Measurements from ENCODE around the gene RANBP10. TPM values are rescaled to one million over a fixed set of nuclear protein-coding genes. Genes with fewer than 3 reads are reported as not detected.

The RANBP10 gene
- total and polyA plus RNA-seq, 2 donors (not counting 3 experiments of a cell fraction or from before 2014, with no cell fraction given) = 25.6 to 28.8 TPM

DNA sequence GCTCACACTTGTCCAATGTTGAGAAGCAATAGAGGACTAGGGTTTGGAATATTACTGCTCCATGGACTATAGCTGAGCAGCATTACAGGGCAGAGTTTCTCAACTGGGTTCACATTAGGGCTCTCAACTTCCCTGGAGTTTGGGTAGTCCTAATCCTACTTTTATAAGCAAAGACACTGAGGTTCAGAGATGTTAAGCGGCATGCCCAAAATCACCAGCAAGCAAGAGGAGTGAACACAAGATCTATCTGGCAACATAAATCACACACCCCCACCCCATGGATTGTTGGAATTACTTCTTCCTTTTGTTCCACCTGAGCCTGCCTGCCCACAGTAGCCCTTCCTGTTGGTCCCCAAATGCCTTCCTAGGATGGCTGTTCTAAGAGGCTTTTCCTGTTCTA lies 5.5 kb upstream of the RANBP10 start:
- H4K20me1 ChIP-seq (replicated peaks; ENCODE audit: control insufficient read depth, extremely low read depth, insufficient read depth, low read length) = no peaks in the 10 kb centered on the region
- no peak for FAIRE-seq
- no peaks in the 10 kb centered on the region for H3K9me3 ChIP-seq (replicated peaks; ENCODE audit: control insufficient read depth, insufficient read depth, low read length)
- no peaks in the 10 kb centered on the region for H3K36me3 ChIP-seq (ENCODE audit: control insufficient read depth in 2 of 2, extremely low read depth in 1 of 2, insufficient read depth in 2 of 2, low read length in 2 of 2)
- H3K79me2 ChIP-seq (ENCODE audit: control insufficient read depth, insufficient read depth, low read length) = no peaks in the 10 kb centered on the region
- H3K4me2 ChIP-seq (ENCODE audit: insufficient read depth, low read length) = no peak overlapping the region
- H3K27ac ChIP-seq (ENCODE audit: insufficient read depth, low read depth, low read length) = no peak overlapping the region
- no peak overlapping the region for H3K9ac ChIP-seq (replicated peaks; ENCODE audit: extremely low read depth, insufficient read depth, low read length)
- ChIA-PET POLR2A (interaction anchor here (0.7 kb wide), 1 partner anchor 1157 kb away, joined by 5 read pairs; no protein-coding TSS in a partner anchor), CTCF (interaction anchor here (2.4 kb wide), 1 partner anchor 22 kb away, joined by 5 read pairs; no protein-coding TSS in a partner anchor)
- BruUV-seq (replicated peaks) = no TSS peak
- DNase-seq (ENCODE audit: low read depth, low spot score) = no peak
- no peaks in the 10 kb centered on the region for H3K9me1 ChIP-seq (replicated peaks; ENCODE audit: control insufficient read depth, extremely low read depth, insufficient read depth, low read length)
- H3K4me3 ChIP-seq (replicated peaks in 1 of 3; ENCODE audit: insufficient read depth in 1 of 3, low read depth in 1 of 3, low read length in 3 of 3) = no peak overlapping the region
- intact Hi-C loops (cut with micrococcal nuclease) = no loop called here
- no peaks in the 10 kb centered on the region for H3K4me1 ChIP-seq (ENCODE audit: control insufficient read depth, extremely low read depth, insufficient read depth, low read length)
- dilution Hi-C loops (cut with MboI; ENCODE audit: extremely low pct_ligation_motif_present, low sequenced_read_pairs) = no loop called here
- TF ChIP-seq GATA2 (IDR thresholded peaks at IDR 0.05; ENCODE audit: insufficient read depth, insufficient read length, low read depth, low read length) (no peak), POLR2AphosphoS5 (IDR thresholded peaks at IDR 0.05; ENCODE audit: insufficient read depth, low read depth, low read length) (no peak), JUN (IDR thresholded peaks at IDR 0.05; ENCODE audit: borderline replicate concordance, insufficient read depth, insufficient read length, low read depth) (no peak), FOS (IDR thresholded peaks at IDR 0.05; ENCODE audit: borderline replicate concordance, insufficient read depth, low read length) (no peak), POLR2A (IDR thresholded peaks at IDR 0.05; ENCODE audit: low read depth, low read length) (no peak), MYC (IDR thresholded peaks at IDR 0.05; ENCODE audit: low read depth, low read length) (no peak), EZH2 (IDR thresholded peaks at IDR 0.05; ENCODE audit: borderline replicate concordance, low read depth, low read length, severe bottlenecking) (no peak)
- TF ChIP-seq, protein P1, sequence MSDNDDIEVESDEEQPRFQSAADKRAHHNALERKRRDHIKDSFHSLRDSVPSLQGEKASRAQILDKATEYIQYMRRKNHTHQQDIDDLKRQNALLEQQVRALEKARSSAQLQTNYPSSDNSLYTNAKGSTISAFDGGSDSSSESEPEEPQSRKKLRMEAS (IDR thresholded peaks at IDR 0.05; ENCODE audit: insufficient read depth, insufficient read length) = no peak
- TF ChIP-seq, protein P2, sequence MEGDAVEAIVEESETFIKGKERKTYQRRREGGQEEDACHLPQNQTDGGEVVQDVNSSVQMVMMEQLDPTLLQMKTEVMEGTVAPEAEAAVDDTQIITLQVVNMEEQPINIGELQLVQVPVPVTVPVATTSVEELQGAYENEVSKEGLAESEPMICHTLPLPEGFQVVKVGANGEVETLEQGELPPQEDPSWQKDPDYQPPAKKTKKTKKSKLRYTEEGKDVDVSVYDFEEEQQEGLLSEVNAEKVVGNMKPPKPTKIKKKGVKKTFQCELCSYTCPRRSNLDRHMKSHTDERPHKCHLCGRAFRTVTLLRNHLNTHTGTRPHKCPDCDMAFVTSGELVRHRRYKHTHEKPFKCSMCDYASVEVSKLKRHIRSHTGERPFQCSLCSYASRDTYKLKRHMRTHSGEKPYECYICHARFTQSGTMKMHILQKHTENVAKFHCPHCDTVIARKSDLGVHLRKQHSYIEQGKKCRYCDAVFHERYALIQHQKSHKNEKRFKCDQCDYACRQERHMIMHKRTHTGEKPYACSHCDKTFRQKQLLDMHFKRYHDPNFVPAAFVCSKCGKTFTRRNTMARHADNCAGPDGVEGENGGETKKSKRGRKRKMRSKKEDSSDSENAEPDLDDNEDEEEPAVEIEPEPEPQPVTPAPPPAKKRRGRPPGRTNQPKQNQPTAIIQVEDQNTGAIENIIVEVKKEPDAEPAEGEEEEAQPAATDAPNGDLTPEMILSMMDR (IDR thresholded peaks at IDR 0.05; ENCODE audit: extremely low read depth in 1 of 2, insufficient read depth in 1 of 2, low read depth in 1 of 2, low read length in 2 of 2) = no peak
- no peak overlapping the region for H2AFZ ChIP-seq (ENCODE audit: low read depth, low read length)
- H3K27me3 ChIP-seq (ENCODE audit: control insufficient read depth in 2 of 2, insufficient read depth in 2 of 2, low read length in 2 of 2) = no peaks in the 10 kb centered on the region

Measured in endothelial cell of umbilical vein (primary cell).